Stomach (tissue), 4 donors: Measurements from ENCODE around the gene METAP1.

Experiments
- CTCF ChIP-seq, 7 experiments: fragments of 450-650 bp in 4 of 7; fragments of 200-600 bp in 3 of 7; sonication (generic) in 3 of 7; IDR thresholded peaks; one replicate each; pipeline ENCODE4 v1.5.1; 2016 to 2019; ENCODE audit warnings: antibody characterized with exemption in 7 of 7, control low read depth in 2 of 7, mild to moderate bottlenecking in 1 of 7
- EP300 ChIP-seq: sonication (generic); formaldehyde crosslinking; IDR thresholded peaks from one replicate; pipeline ENCODE4 v1.6.1; 2017; ENCODE audit warnings: antibody characterized with exemption
- POLR2AphosphoS5 ChIP-seq, 3 donors: sonication (generic); formaldehyde crosslinking; IDR thresholded peaks; one replicate each; pipeline ENCODE4 v1.6.1; 2016; ENCODE audit warnings: antibody characterized with exemption in 3 of 3

GRCh38 chr4:99076292-99076976 lies 80.9 kb downstream of the METAP1 start:
- TF ChIP-seq POLR2AphosphoS5 (IDR thresholded peaks at IDR 0.05): no peak
- TF ChIP-seq EP300: no peak
- TF ChIP-seq CTCF (IDR thresholded peaks at IDR 0.05): no peak
